ENCODE data around the gene AK6. TPM values are rescaled to one million over a fixed set of nuclear protein-coding genes. Genes with fewer than 3 reads are reported as not detected.

The AK6 gene
- total RNA-seq: 10 to 100 TPM; 34.5 to 35.3 TPM

GRCh38 chr5:69369340-69370121 is at the start of gene AK6, which contains the start of the genes RAD17 and TAF9:
AK6 (minus strand) TSS chr5:69369520; CDS start chr5:69369490, 30 bp downstream.
RAD17 (plus strand) TSS chr5:69369818; CDS start chr5:69372209, 2,391 bp downstream.
TAF9 (minus strand) TSS chr5:69369520; CDS start chr5:69365737, 3,783 bp downstream.
- Histone ChIP-seq H3K9me3 (no peaks in the 10 kb centered on the region), H3K4me3 (peak within 1 kb of the TSS; percentile 79), H3K27ac (peak within 1 kb of the TSS; percentile 96), H3K4me1 (peaks cover 6% of the 10 kb centered on the region), H3K9ac (ENCODE audit: low read depth in 2 of 2, low read length in 2 of 2) (peak within 1 kb of the TSS; percentile 84 to 92), H3K27me3 (no peaks in the 10 kb centered on the region), H3K36me3 (peaks cover 6% of the 10 kb centered on the region)
- intact Hi-C loops (cut with DNase I): no loop called here
- DNase-seq: peak; percentile 96
- TF ChIP-seq CTCF (IDR thresholded peaks at IDR 0.05): no peak

GRCh38 chr5:69418554-69418953 is 49.2 kb upstream of the AK6 start:
- intact Hi-C loops (cut with DNase I): loop anchor here (10.0 kb wide), 1 partner anchor 76 kb away; the partner anchor contains the start of gene OCLN
- Histone ChIP-seq H3K4me3 (no peak overlapping the region), H3K9ac (ENCODE audit: low read depth in 2 of 2, low read length in 2 of 2) (no peak overlapping the region), H3K27ac (no peak overlapping the region), H3K36me3 (no peaks in the 10 kb centered on the region), H3K27me3 (no peaks in the 10 kb centered on the region), H3K4me1 (no peaks in the 10 kb centered on the region), H3K9me3 (no peaks in the 10 kb centered on the region)
- no peak for DNase-seq
- no peak for TF ChIP-seq CTCF (IDR thresholded peaks at IDR 0.05)

GRCh38 chr5:69416699-69417098 is 47.4 kb upstream of the AK6 start:
- peak overlapping the region; percentile 70 for H3K4me3 ChIP-seq
- no peaks in the 10 kb centered on the region for H3K4me1 ChIP-seq
- H3K27ac ChIP-seq: no peak overlapping the region
- intact Hi-C loops (cut with DNase I): loop anchor here (10.0 kb wide), 1 partner anchor 78 kb away; the partner anchor contains the start of gene OCLN
- H3K9ac ChIP-seq (ENCODE audit: low read depth in 2 of 2, low read length in 2 of 2): peak overlapping the region in 1 of 2 donors; percentile 19
- no peaks in the 10 kb centered on the region for H3K9me3 ChIP-seq
- no peak for DNase-seq
- H3K27me3 ChIP-seq: no peaks in the 10 kb centered on the region
- H3K36me3 ChIP-seq: no peaks in the 10 kb centered on the region
- TF ChIP-seq CTCF (IDR thresholded peaks at IDR 0.05): no peak

GRCh38 chr5:69416180-69416579 is 46.9 kb upstream of the AK6 start:
- intact Hi-C loops (cut with DNase I): loop anchor here (10.0 kb wide), 1 partner anchor 79 kb away; the partner anchor contains the start of gene OCLN

GRCh38 chr5:69415584-69415958 is 46.3 kb upstream of the AK6 start:
- intact Hi-C loops (cut with DNase I): loop anchor here (10.0 kb wide), 1 partner anchor 79 kb away; the partner anchor contains the start of gene OCLN
- H3K9me3 ChIP-seq: no peaks in the 10 kb centered on the region
- peak; percentile 53 for DNase-seq
- peak overlapping the region; percentile 91 for H3K27ac ChIP-seq
- TF ChIP-seq CTCF (IDR thresholded peaks at IDR 0.05): no peak
- H3K4me3 ChIP-seq: peak overlapping the region; percentile 70
- no peaks in the 10 kb centered on the region for H3K27me3 ChIP-seq
- no peaks in the 10 kb centered on the region for H3K4me1 ChIP-seq
- H3K36me3 ChIP-seq: no peaks in the 10 kb centered on the region
- H3K9ac ChIP-seq (ENCODE audit: low read depth in 2 of 2, low read length in 2 of 2): peak overlapping the region; percentile 86 to 93

More at GRCh38 chr5:69416180-69416579, 46.9 kb upstream of the AK6 start:
- Histone ChIP-seq H3K27me3 (no peaks in the 10 kb centered on the region), H3K4me1 (no peaks in the 10 kb centered on the region), H3K4me3 (peak overlapping the region; percentile 70), H3K36me3 (no peaks in the 10 kb centered on the region), H3K9me3 (no peaks in the 10 kb centered on the region), H3K27ac (no peak overlapping the region), H3K9ac (ENCODE audit: low read depth in 2 of 2, low read length in 2 of 2) (peak overlapping the region in 1 of 2 donors; percentile 93)
- DNase-seq: no peak
- no peak for TF ChIP-seq CTCF (IDR thresholded peaks at IDR 0.05)

Data from colonic mucosa (tissue), 4 donors.